K562 (cell line): ENCODE results near the gene ALOXE3. TPM values are rescaled to one million over a fixed set of nuclear protein-coding genes. Genes with fewer than 3 reads are reported as not detected.

Source experiments
- CSDE1 ChIP-seq, 2 experiments: fragments of 450-650 bp; IDR thresholded peaks; 2 replicates each; pipeline ENCODE4 v1.6.1; 2016; ENCODE audit warnings: mild to moderate bottlenecking in 1 of 2
- E2F5 ChIP-seq: sonication (generic); formaldehyde crosslinking; IDR thresholded peaks from 2 replicates; pipeline ENCODE4 v1.8.0; 2022; ENCODE audit warnings: mild to moderate bottlenecking, missing genetic modification reagents
- HMGN3 ChIP-seq: IDR thresholded peaks from 2 replicates; pipeline ENCODE4 v1.6.1; 2011; ENCODE audit warnings: borderline replicate concordance, low read depth, mild to moderate bottlenecking, mixed read lengths, low read length; ENCODE audit not compliant: insufficient read length; ENCODE audit errors: extremely low read depth
- MGA ChIP-seq: fragments of 450-650 bp; IDR thresholded peaks from 2 replicates; pipeline ENCODE4 v1.6.1; 2016; ENCODE audit warnings: mild to moderate bottlenecking, moderate library complexity
- RBM39 ChIP-seq: fragments of 200-400 bp; formaldehyde crosslinking; optimal IDR thresholded peaks from 2 replicates; pipeline ENCODE3; 2018; ENCODE audit warnings: low read depth, low read length
- RFX7 ChIP-seq: fragments of 250-450 bp; sonication (Bioruptor Pico); IDR thresholded peaks from 2 replicates; pipeline ENCODE4 v1.5.1; 2021; ENCODE audit warnings: mild to moderate bottlenecking
- ZNF384 ChIP-seq: IDR thresholded peaks from 2 replicates; pipeline ENCODE4 v1.6.1; 2012; ENCODE audit warnings: low read depth, low read length, improper control_type of control experiment
- ZNF551 ChIP-seq: fragments of 250-450 bp; sonication (Bioruptor Pico); IDR thresholded peaks from 2 replicates; pipeline ENCODE4 v1.5.0; 2021; ENCODE audit warnings: mild to moderate bottlenecking, moderate library complexity
- polyA plus RNA-seq, 8 experiments: library from polyadenylated mRNA; depleted of rRNA in 4 of 8; stranded (reverse) in 5 of 8; unstranded in 3 of 8; fragments of >200 nt; fragmentation: Nextera tagmentation in 2 of 8; fragmentation: Illumina TruSeq in 1 of 8; extraction: Ambion mirVana in 2 of 8; extraction: Trizol in 1 of 8; gene quantifications; 2 replicates each; pipeline versions ENCODE4 v1.2.1 to v1.2.3, GENCODE V29; 2011 to 2014; ENCODE audit warnings: inconsistent platforms in 1 of 8, missing spikeins in 1 of 8
- total RNA-seq, 7 experiments: library from RNA; depleted of rRNA in 6 of 7; stranded (reverse); fragments of >200 nt in 6 of 7; fragmentation: Illumina TruSeq in 2 of 7; extraction: Trizol in 2 of 7; gene quantifications; 2 replicates each; pipeline versions ENCODE4 v1.2.1 to v1.2.3, GENCODE V29; 2011 to 2021; ENCODE audit warnings: low replicate concordance in 1 of 7
- TF ChIP-seq, protein P1 (sequence below): fragments of 150-350 bp; IDR thresholded peaks from 2 replicates; pipeline ENCODE4 v1.6.1; 2014; ENCODE audit warnings: low read depth, mild to moderate bottlenecking, low read length, borderline replicate concordance

ALOXE3 gene
- total and polyA plus RNA-seq, 9 of the 15 experiments (the other 6 are each of a cell fraction or from before 2014, with no cell fraction given): 0.04 TPM; not detected in 8

GRCh38 chr17:8162233-8162996 lies 44.1 kb upstream of the ALOXE3 start, which contains the start of gene VAMP2 (continued):
- TF ChIP-seq E2F5: no peak
- TF ChIP-seq ZNF551 (CRISPR knock-in tag): no peak
- no peak for TF ChIP-seq MGA
- no peak for TF ChIP-seq RBM39
- TF ChIP-seq HMGN3: no peak
- no peak for TF ChIP-seq ZNF384
- TF ChIP-seq CSDE1 (IDR thresholded peaks at IDR 0.05): no peak
- TF ChIP-seq RFX7 (CRISPR knock-in tag): no peak
- TF ChIP-seq, protein P1, sequence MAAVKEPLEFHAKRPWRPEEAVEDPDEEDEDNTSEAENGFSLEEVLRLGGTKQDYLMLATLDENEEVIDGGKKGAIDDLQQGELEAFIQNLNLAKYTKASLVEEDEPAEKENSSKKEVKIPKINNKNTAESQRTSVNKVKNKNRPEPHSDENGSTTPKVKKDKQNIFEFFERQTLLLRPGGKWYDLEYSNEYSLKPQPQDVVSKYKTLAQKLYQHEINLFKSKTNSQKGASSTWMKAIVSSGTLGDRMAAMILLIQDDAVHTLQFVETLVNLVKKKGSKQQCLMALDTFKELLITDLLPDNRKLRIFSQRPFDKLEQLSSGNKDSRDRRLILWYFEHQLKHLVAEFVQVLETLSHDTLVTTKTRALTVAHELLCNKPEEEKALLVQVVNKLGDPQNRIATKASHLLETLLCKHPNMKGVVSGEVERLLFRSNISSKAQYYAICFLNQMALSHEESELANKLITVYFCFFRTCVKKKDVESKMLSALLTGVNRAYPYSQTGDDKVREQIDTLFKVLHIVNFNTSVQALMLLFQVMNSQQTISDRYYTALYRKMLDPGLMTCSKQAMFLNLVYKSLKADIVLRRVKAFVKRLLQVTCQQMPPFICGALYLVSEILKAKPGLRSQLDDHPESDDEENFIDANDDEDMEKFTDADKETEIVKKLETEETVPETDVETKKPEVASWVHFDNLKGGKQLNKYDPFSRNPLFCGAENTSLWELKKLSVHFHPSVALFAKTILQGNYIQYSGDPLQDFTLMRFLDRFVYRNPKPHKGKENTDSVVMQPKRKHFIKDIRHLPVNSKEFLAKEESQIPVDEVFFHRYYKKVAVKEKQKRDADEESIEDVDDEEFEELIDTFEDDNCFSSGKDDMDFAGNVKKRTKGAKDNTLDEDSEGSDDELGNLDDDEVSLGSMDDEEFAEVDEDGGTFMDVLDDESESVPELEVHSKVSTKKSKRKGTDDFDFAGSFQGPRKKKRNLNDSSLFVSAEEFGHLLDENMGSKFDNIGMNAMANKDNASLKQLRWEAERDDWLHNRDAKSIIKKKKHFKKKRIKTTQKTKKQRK: no peak
